ENCODE results near the gene AICDA. TPM values are rescaled to one million over a fixed set of nuclear protein-coding genes. Genes with fewer than 3 reads are reported as not detected.
A peak's percentile ranks its signal among the peaks of the same experiment; 100 is the strongest.

The AICDA gene
- total RNA-seq: 1.7 TPM in 1 of 2 replicates, not detected in the other
- not detected in 2 replicates for polyA plus RNA-seq

DNA sequence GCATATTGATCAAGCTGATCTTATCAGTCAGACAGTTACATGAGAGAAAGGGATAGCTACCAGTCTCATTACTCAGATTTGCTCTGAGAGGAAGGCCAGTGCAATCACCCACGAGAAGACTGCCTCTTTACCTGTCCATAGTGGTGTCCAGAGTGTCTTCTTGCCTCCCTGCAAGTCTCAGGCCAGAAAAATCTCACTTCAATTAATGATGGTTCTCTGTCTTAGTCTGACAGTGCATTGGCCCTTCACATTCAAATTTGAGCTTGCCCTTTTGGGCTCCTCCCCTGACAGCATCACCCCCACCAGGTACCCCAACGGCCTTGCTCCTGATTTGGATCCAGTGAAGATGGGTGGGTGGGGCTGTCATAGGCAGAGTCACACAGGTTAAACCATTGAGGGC lies at the start of gene AICDA:
AICDA (minus strand) TSS at position 231 of the 400 bp plus-strand sequence; CDS start at position 139, 92 bp downstream.
- H3K27ac ChIP-seq: no peak within 1 kb of the TSS
- no peaks in the 10 kb centered on the region for H3K9me3 ChIP-seq (ENCODE audit: low read depth)
- no peak for DNase-seq (ENCODE audit: low read depth in 1 of 2, low spot score in 1 of 2)
- TF ChIP-seq, protein P1, sequence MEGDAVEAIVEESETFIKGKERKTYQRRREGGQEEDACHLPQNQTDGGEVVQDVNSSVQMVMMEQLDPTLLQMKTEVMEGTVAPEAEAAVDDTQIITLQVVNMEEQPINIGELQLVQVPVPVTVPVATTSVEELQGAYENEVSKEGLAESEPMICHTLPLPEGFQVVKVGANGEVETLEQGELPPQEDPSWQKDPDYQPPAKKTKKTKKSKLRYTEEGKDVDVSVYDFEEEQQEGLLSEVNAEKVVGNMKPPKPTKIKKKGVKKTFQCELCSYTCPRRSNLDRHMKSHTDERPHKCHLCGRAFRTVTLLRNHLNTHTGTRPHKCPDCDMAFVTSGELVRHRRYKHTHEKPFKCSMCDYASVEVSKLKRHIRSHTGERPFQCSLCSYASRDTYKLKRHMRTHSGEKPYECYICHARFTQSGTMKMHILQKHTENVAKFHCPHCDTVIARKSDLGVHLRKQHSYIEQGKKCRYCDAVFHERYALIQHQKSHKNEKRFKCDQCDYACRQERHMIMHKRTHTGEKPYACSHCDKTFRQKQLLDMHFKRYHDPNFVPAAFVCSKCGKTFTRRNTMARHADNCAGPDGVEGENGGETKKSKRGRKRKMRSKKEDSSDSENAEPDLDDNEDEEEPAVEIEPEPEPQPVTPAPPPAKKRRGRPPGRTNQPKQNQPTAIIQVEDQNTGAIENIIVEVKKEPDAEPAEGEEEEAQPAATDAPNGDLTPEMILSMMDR (IDR thresholded peaks at IDR 0.05; ENCODE audit: low read depth, low read length): no peak
- H3K4me1 ChIP-seq (ENCODE audit: low read depth): peaks cover 3% of the 10 kb centered on the region
- H3K36me3 ChIP-seq: no peaks in the 10 kb centered on the region
- no peaks in the 10 kb centered on the region for H3K27me3 ChIP-seq
- no peak within 1 kb of the TSS for H3K4me3 ChIP-seq

DNA sequence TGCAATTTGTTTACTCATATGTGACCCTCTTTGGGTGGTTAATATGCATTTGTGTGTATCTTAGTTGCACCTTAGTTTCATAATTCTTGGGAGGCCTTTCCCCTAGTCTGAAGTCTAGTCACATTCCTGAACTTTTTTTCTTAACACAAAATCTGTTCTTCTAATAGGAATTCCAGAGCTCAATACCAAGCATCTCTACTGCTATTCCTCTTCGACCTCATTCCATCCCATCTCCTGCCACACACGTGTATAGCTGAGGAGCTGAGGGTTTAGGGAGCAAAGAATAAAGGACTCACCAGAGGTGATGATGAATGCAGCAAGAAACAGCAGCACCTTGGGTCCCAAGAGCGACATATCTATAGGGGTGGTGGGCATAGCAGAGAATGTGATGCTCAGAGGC lies 49.1 kb upstream of the AICDA start:
- DNase-seq (ENCODE audit: low read depth in 1 of 2, low spot score in 1 of 2): no peak

DNA sequence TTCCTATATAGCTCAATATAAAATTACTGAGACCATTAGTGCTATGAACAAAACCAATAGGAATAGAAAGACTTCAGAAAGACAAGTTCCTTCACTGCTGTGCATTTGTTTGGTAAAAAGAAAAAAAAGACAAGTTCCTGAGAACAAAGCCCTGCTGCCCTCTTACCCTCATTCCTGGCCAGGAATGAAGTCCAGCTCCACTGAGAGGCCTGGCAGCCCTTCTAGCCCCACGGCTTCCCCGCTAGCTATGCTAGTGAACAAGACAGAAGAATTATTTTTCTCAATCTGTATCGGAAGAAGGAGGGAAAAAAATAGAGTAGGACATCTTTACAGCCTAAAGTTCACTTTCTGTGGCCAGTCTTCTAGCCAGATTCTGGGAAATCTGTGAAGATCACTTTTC lies 48.4 kb upstream of the AICDA start:
- no peak for DNase-seq (ENCODE audit: low read depth in 1 of 2, low spot score in 1 of 2)
- no peaks in the 10 kb centered on the region for H3K36me3 ChIP-seq
- H3K4me3 ChIP-seq: no peak overlapping the region
- H3K27ac ChIP-seq: no peak overlapping the region
- H3K4me1 ChIP-seq (ENCODE audit: low read depth): no peaks in the 10 kb centered on the region
- TF ChIP-seq, protein P1 (IDR thresholded peaks at IDR 0.05; ENCODE audit: low read depth, low read length): no peak
- no peaks in the 10 kb centered on the region for H3K27me3 ChIP-seq
- no peaks in the 10 kb centered on the region for H3K9me3 ChIP-seq (ENCODE audit: low read depth)

More for the DNA sequence above, 49.1 kb upstream of the AICDA start:
- Histone ChIP-seq H3K27me3 (no peaks in the 10 kb centered on the region), H3K9me3 (ENCODE audit: low read depth) (no peaks in the 10 kb centered on the region), H3K36me3 (no peaks in the 10 kb centered on the region), H3K27ac (no peak overlapping the region), H3K4me1 (ENCODE audit: low read depth) (no peaks in the 10 kb centered on the region), H3K4me3 (no peak overlapping the region)
- TF ChIP-seq, protein P1 (IDR thresholded peaks at IDR 0.05; ENCODE audit: low read depth, low read length): no peak

DNA sequence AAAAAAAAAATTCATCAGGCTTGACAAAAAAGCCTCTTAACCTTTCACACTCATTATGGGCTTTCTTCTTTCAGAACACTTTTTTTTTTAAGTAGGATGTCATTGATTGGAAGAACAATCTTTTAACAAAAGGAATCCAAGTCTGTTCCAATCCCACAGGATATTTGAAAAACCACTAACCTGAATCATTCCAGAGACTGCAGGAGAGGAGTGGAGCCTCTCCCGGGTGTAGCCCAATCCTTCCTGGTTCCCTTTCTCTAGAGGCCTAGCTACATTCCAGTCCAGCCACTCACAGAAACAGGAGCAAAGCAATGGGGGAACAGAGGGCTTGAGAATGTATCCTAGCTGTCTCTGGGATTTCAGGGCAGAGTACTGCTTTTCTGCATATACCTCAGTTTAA lies 45.7 kb upstream of the AICDA start:
- Histone ChIP-seq H3K36me3 (no peaks in the 10 kb centered on the region), H3K4me3 (no peak overlapping the region), H3K27me3 (no peaks in the 10 kb centered on the region), H3K27ac (no peak overlapping the region), H3K4me1 (ENCODE audit: low read depth) (no peaks in the 10 kb centered on the region), H3K9me3 (ENCODE audit: low read depth) (no peaks in the 10 kb centered on the region)
- peak in 1 of 2 donors; percentile 64 for DNase-seq (ENCODE audit: low read depth in 1 of 2, low spot score in 1 of 2)
- TF ChIP-seq, protein P1 (IDR thresholded peaks at IDR 0.05; ENCODE audit: low read depth, low read length): no peak

DNA sequence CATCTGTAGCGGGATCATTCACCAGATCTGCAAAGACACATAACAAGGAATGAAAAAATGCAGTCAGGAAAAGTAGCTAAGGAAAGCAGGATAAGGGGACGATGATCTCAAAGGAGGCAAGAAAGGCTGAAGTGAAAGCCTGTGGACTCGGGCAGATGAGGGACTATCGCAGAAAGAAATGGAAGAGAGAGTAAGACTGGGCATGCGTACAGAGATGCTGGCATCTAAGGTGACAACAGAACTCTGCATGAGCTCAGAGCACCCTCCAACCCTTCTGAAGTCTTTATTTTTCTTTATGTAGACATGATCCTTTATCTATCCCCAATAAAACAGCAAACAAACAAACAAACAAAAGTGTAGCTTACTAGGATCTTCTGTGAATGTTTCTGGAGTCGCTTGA lies 42.8 kb upstream of the AICDA start:
- no peaks in the 10 kb centered on the region for H3K9me3 ChIP-seq (ENCODE audit: low read depth)
- no peak overlapping the region for H3K4me3 ChIP-seq
- no peaks in the 10 kb centered on the region for H3K4me1 ChIP-seq (ENCODE audit: low read depth)
- H3K27ac ChIP-seq: no peak overlapping the region
- no peak for DNase-seq (ENCODE audit: low read depth in 1 of 2, low spot score in 1 of 2)
- no peaks in the 10 kb centered on the region for H3K36me3 ChIP-seq
- no peaks in the 10 kb centered on the region for H3K27me3 ChIP-seq
- TF ChIP-seq, protein P1 (IDR thresholded peaks at IDR 0.05; ENCODE audit: low read depth, low read length): no peak

Measured in cardiac muscle cell (in vitro differentiated cells and primary cell).